RWPE1 (cell line): Measurements from ENCODE around the gene PKHD1.

Experiments used
- CTCF ChIA-PET: fragments of 350-600 bp; sonication (Branson Sonifier 250); formaldehyde crosslinking; extraction: SDS; loops from one replicate; lab custom pipeline; 2021; lab: Yijun Ruan, JAX
- POLR2A ChIA-PET: fragments of 400-600 bp; formaldehyde crosslinking; extraction: SDS; loops from one replicate; lab custom pipeline; 2020; ENCODE audit warnings: antibody characterized with exemption; ENCODE audit not compliant: low non-redundant PET; lab: Yijun Ruan, JAX
- DNase-seq: peaks from one replicate; pipeline ENCODE4 v3.0.0; 2012; ENCODE audit warnings: low spot score
- H3K27ac ChIP-seq: fragments of 450-650 bp; 2 replicates; pipeline ENCODE4 v1.5.1; 2017
- TF ChIP-seq, protein P1 (sequence below): fragments of 450-650 bp; conservative IDR thresholded peaks from 2 replicates; pipeline ENCODE4 v1.5.1; 2017; ENCODE audit warnings: low read depth, mild to moderate bottlenecking

Gene PKHD1

DNA sequence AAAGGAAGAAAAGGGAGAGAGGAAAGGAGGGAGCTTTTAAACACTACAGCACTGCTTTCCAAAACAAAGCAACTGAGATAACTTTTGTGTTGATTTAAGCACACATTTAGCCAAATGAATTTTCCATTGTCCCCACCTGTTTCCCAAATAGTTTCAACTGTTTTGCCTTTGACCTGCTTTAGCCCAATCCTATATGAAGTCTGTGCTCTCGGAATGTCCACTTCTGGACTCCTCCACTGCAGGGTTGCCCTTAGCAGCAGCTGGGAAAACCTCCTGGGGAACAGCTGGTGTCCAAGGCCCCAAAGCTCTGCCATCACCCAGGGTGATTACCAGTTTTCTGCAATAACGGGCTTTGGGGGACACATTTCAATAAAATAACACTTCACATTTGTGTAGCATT is 44.9 kb upstream of the PKHD1 start:
- CTCF ChIA-PET, result no interaction called here
- TF ChIP-seq, protein P1, sequence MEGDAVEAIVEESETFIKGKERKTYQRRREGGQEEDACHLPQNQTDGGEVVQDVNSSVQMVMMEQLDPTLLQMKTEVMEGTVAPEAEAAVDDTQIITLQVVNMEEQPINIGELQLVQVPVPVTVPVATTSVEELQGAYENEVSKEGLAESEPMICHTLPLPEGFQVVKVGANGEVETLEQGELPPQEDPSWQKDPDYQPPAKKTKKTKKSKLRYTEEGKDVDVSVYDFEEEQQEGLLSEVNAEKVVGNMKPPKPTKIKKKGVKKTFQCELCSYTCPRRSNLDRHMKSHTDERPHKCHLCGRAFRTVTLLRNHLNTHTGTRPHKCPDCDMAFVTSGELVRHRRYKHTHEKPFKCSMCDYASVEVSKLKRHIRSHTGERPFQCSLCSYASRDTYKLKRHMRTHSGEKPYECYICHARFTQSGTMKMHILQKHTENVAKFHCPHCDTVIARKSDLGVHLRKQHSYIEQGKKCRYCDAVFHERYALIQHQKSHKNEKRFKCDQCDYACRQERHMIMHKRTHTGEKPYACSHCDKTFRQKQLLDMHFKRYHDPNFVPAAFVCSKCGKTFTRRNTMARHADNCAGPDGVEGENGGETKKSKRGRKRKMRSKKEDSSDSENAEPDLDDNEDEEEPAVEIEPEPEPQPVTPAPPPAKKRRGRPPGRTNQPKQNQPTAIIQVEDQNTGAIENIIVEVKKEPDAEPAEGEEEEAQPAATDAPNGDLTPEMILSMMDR, result no peak
- no peak for DNase-seq
- POLR2A ChIA-PET, result no interaction called here
- no peak overlapping the region for H3K27ac ChIP-seq

DNA sequence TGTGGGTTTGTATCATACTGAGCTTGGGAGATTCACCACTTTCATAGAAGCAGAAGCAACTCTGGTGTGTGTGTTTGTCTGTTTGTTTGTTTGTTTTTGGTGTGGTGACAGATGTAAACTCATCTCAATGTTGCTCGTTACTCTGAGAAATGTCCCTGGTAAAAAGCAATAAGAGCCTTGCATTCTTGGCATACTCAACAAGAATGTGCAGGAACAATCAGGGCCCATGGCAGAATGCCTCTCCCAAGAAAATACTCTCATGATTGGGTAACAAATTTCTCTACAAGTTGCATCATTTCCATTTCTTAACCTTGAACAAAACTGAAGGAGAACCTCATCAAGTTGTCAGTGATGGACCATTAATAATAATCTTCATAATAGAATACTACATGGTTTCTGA is 43.0 kb upstream of the PKHD1 start:
- POLR2A ChIA-PET, result no interaction called here
- CTCF ChIA-PET, result no interaction called here
- no peak for DNase-seq
- no peak overlapping the region for H3K27ac ChIP-seq
- TF ChIP-seq, protein P1, result no peak

- no peak for DNase-seq
- ChIA-PET CTCF (no interaction called here), POLR2A (no interaction called here)
- no peak overlapping the region for H3K27ac ChIP-seq
- TF ChIP-seq, protein P1, result no peak
Observed at GRCh38 chr6:52127957-52128356, 40.5 kb upstream of the PKHD1 start.

- no peak for DNase-seq
- H3K27ac ChIP-seq, result no peak overlapping the region
- POLR2A ChIA-PET, result no interaction called here
- CTCF ChIA-PET, result interaction anchor here (0.6 to 1.0 kb wide), 2 partner anchors 13 to 23 kb away, joined by 3 read pairs; no protein-coding TSS in a partner anchor
- TF ChIP-seq, protein P1, result no peak
Observed at GRCh38 chr6:52126231-52126630, 38.8 kb upstream of the PKHD1 start.

GRCh38 chr6:52125572-52125971 is 38.2 kb upstream of the PKHD1 start:
- no peak for DNase-seq
- ChIA-PET POLR2A (no interaction called here), CTCF (interaction anchor here (1.0 kb wide), 1 partner anchor 14 kb away, joined by 3 read pairs; no protein-coding TSS in a partner anchor)
- TF ChIP-seq, protein P1, result no peak
- no peak overlapping the region for H3K27ac ChIP-seq

- DNase-seq, result no peak
- ChIA-PET POLR2A (no interaction called here), CTCF (no interaction called here)
- TF ChIP-seq, protein P1, result no peak
- no peak overlapping the region for H3K27ac ChIP-seq
Observed at GRCh38 chr6:52125139-52125538, 37.7 kb upstream of the PKHD1 start.
